IPS-18a (cell line): ENCODE results near the gene PLEKHA5.

Source experiments
- H3K27ac ChIP-seq: one replicate; pipeline ENCODE4 v1.5.1; 2013; ENCODE audit warnings: low read length
- H3K27me3 ChIP-seq: one replicate; pipeline ENCODE4 v1.6.1; 2013; ENCODE audit warnings: mild to moderate bottlenecking, low read length; ENCODE audit not compliant: control insufficient read depth, insufficient read depth
- H3K36me3 ChIP-seq: one replicate; pipeline ENCODE4 v1.6.1; 2013; ENCODE audit warnings: low read depth, low read length; ENCODE audit not compliant: control insufficient read depth
- H3K4me1 ChIP-seq: one replicate; pipeline ENCODE4 v1.6.1; 2013; ENCODE audit warnings: low read depth, low read length; ENCODE audit not compliant: control insufficient read depth
- H3K4me3 ChIP-seq: one replicate; pipeline ENCODE4 v1.5.1; 2013; ENCODE audit warnings: low read length
- H3K9ac ChIP-seq: one replicate; pipeline ENCODE4 v1.6.1; 2013; ENCODE audit warnings: mild to moderate bottlenecking, low read length, moderate library complexity
- H3K9me3 ChIP-seq: one replicate; pipeline ENCODE4 v1.6.1; 2013; ENCODE audit warnings: low read depth, low read length; ENCODE audit not compliant: control insufficient read depth

PLEKHA5 gene

GRCh38 chr12:19151298-19151697 lies 21.8 kb downstream of the PLEKHA5 start:
- H3K36me3 ChIP-seq: peaks cover 14% of the 10 kb centered on the region
- H3K9me3 ChIP-seq: no peaks in the 10 kb centered on the region
- H3K4me1 ChIP-seq: peaks cover 6% of the 10 kb centered on the region
- H3K27me3 ChIP-seq: no peaks in the 10 kb centered on the region
- H3K9ac ChIP-seq: no peak overlapping the region
- H3K4me3 ChIP-seq: no peak overlapping the region
- no peak overlapping the region for H3K27ac ChIP-seq

GRCh38 chr12:19153396-19153795 lies 23.9 kb downstream of the PLEKHA5 start:
- Histone ChIP-seq H3K4me1 (peaks cover 6% of the 10 kb centered on the region), H3K9me3 (no peaks in the 10 kb centered on the region), H3K9ac (no peak overlapping the region), H3K4me3 (no peak overlapping the region), H3K36me3 (peaks cover 14% of the 10 kb centered on the region), H3K27ac (no peak overlapping the region), H3K27me3 (no peaks in the 10 kb centered on the region)

GRCh38 chr12:19154686-19155085 lies 25.2 kb downstream of the PLEKHA5 start:
- no peaks in the 10 kb centered on the region for H3K9me3 ChIP-seq
- peaks cover 6% of the 10 kb centered on the region for H3K4me1 ChIP-seq
- peaks cover 6% of the 10 kb centered on the region for H3K36me3 ChIP-seq
- no peak overlapping the region for H3K27ac ChIP-seq
- H3K27me3 ChIP-seq: no peaks in the 10 kb centered on the region
- H3K4me3 ChIP-seq: no peak overlapping the region
- H3K9ac ChIP-seq: no peak overlapping the region

GRCh38 chr12:19155981-19156734 lies 26.6 kb downstream of the PLEKHA5 start:
- no peaks in the 10 kb centered on the region for H3K27me3 ChIP-seq
- peaks cover 6% of the 10 kb centered on the region for H3K4me1 ChIP-seq
- no peaks in the 10 kb centered on the region for H3K9me3 ChIP-seq
- no peak overlapping the region for H3K9ac ChIP-seq
- H3K36me3 ChIP-seq: peaks cover 3% of the 10 kb centered on the region
- no peak overlapping the region for H3K27ac ChIP-seq
- H3K4me3 ChIP-seq: no peak overlapping the region

GRCh38 chr12:19158923-19159322 lies 29.4 kb downstream of the PLEKHA5 start:
- Histone ChIP-seq H3K27me3 (no peaks in the 10 kb centered on the region), H3K36me3 (peaks cover 3% of the 10 kb centered on the region), H3K9ac (no peak overlapping the region), H3K27ac (no peak overlapping the region), H3K4me3 (no peak overlapping the region), H3K9me3 (no peaks in the 10 kb centered on the region), H3K4me1 (peaks cover 6% of the 10 kb centered on the region)

- no peak overlapping the region for H3K4me3 ChIP-seq
- no peak overlapping the region for H3K9ac ChIP-seq
- no peaks in the 10 kb centered on the region for H3K27me3 ChIP-seq
- no peaks in the 10 kb centered on the region for H3K9me3 ChIP-seq
- peaks cover 3% of the 10 kb centered on the region for H3K36me3 ChIP-seq
- H3K4me1 ChIP-seq: peaks cover 9% of the 10 kb centered on the region
- no peak overlapping the region for H3K27ac ChIP-seq
Observed at GRCh38 chr12:19161216-19161615, 31.7 kb downstream of the PLEKHA5 start.

- peaks cover 28% of the 10 kb centered on the region for H3K4me1 ChIP-seq
- H3K9ac ChIP-seq: no peak overlapping the region
- H3K27ac ChIP-seq: no peak overlapping the region
- H3K36me3 ChIP-seq: no peaks in the 10 kb centered on the region
- no peak overlapping the region for H3K4me3 ChIP-seq
- no peaks in the 10 kb centered on the region for H3K9me3 ChIP-seq
- no peaks in the 10 kb centered on the region for H3K27me3 ChIP-seq
Observed at GRCh38 chr12:19165451-19165850, 35.9 kb downstream of the PLEKHA5 start.

- Histone ChIP-seq H3K9me3 (no peaks in the 10 kb centered on the region), H3K4me1 (peaks cover 28% of the 10 kb centered on the region), H3K27me3 (no peaks in the 10 kb centered on the region), H3K27ac (no peak overlapping the region), H3K9ac (no peak overlapping the region), H3K4me3 (no peak overlapping the region), H3K36me3 (no peaks in the 10 kb centered on the region)
Observed at GRCh38 chr12:19166387-19166786, 36.9 kb downstream of the PLEKHA5 start.

GRCh38 chr12:19166956-19167355 lies 37.4 kb downstream of the PLEKHA5 start:
- no peaks in the 10 kb centered on the region for H3K36me3 ChIP-seq
- no peak overlapping the region for H3K27ac ChIP-seq
- H3K9ac ChIP-seq: no peak overlapping the region
- no peaks in the 10 kb centered on the region for H3K27me3 ChIP-seq
- H3K4me3 ChIP-seq: no peak overlapping the region
- H3K4me1 ChIP-seq: peaks cover 28% of the 10 kb centered on the region
- no peaks in the 10 kb centered on the region for H3K9me3 ChIP-seq

GRCh38 chr12:19167708-19168107 lies 38.2 kb downstream of the PLEKHA5 start:
- no peaks in the 10 kb centered on the region for H3K27me3 ChIP-seq
- H3K36me3 ChIP-seq: no peaks in the 10 kb centered on the region
- peaks cover 28% of the 10 kb centered on the region for H3K4me1 ChIP-seq
- H3K4me3 ChIP-seq: no peak overlapping the region
- H3K27ac ChIP-seq: no peak overlapping the region
- no peak overlapping the region for H3K9ac ChIP-seq
- H3K9me3 ChIP-seq: no peaks in the 10 kb centered on the region

- Histone ChIP-seq H3K9me3 (no peaks in the 10 kb centered on the region), H3K9ac (no peak overlapping the region), H3K4me3 (no peak overlapping the region), H3K27ac (no peak overlapping the region), H3K27me3 (no peaks in the 10 kb centered on the region), H3K4me1 (peaks cover 28% of the 10 kb centered on the region), H3K36me3 (no peaks in the 10 kb centered on the region)
Observed at GRCh38 chr12:19168644-19169043, 39.1 kb downstream of the PLEKHA5 start.

- no peak overlapping the region for H3K9ac ChIP-seq
- peaks cover 28% of the 10 kb centered on the region for H3K4me1 ChIP-seq
- no peak overlapping the region for H3K27ac ChIP-seq
- H3K27me3 ChIP-seq: no peaks in the 10 kb centered on the region
- no peak overlapping the region for H3K4me3 ChIP-seq
- H3K9me3 ChIP-seq: no peaks in the 10 kb centered on the region
- H3K36me3 ChIP-seq: no peaks in the 10 kb centered on the region
Observed at GRCh38 chr12:19169222-19169621, 39.7 kb downstream of the PLEKHA5 start.
